Chondrocyte (in vitro differentiated cells): ENCODE measurements around the gene PIK3AP1. TPM values are rescaled to one million over a fixed set of nuclear protein-coding genes. Genes with fewer than 3 reads are reported as not detected.

Experiments used
- DNase-seq: peaks from one replicate; pipeline ENCODE4 v3.0.0; 2021; ENCODE audit warnings: mixed read lengths, low spot score
- H3K27ac Mint-ChIP-seq: one replicate; pipeline ENCODE4 v1.8.0; 2021; ENCODE audit warnings: mild to moderate bottlenecking, moderate library complexity, mixed read lengths; ENCODE audit not compliant: unreplicated experiment
- H3K27me3 Mint-ChIP-seq: 2 replicates; pipeline ENCODE4 v1.8.0; 2021; ENCODE audit warnings: low read depth, mixed read lengths
- H3K36me3 Mint-ChIP-seq: 2 replicates; pipeline ENCODE4 v1.8.0; 2021; ENCODE audit warnings: low read depth, mixed read lengths
- H3K4me1 Mint-ChIP-seq: 2 replicates; pipeline ENCODE4 v1.8.0; 2021; ENCODE audit warnings: low read depth, mild to moderate bottlenecking, mixed read lengths
- H3K4me3 Mint-ChIP-seq: one replicate; pipeline ENCODE4 v1.8.0; 2021; ENCODE audit warnings: mild to moderate bottlenecking, moderate library complexity, mixed read lengths; ENCODE audit not compliant: unreplicated experiment
- H3K9me3 Mint-ChIP-seq: 2 replicates; pipeline ENCODE4 v1.8.0; 2021; ENCODE audit warnings: low read depth, mixed read lengths
- total RNA-seq: library from RNA; stranded (reverse); gene quantifications from 3 replicates; pipeline ENCODE4 v1.2.1, GENCODE V29; 2021
- TF ChIP-seq, protein P1 (sequence below): fragments of 200-600 bp; sonication (generic); IDR thresholded peaks from 2 replicates; pipeline ENCODE4 v1.5.0; 2021; ENCODE audit warnings: antibody characterized with exemption, mild to moderate bottlenecking, moderate library complexity

Gene PIK3AP1
- total RNA-seq, 1 donor from 2014 or later = 9.9 TPM

DNA sequence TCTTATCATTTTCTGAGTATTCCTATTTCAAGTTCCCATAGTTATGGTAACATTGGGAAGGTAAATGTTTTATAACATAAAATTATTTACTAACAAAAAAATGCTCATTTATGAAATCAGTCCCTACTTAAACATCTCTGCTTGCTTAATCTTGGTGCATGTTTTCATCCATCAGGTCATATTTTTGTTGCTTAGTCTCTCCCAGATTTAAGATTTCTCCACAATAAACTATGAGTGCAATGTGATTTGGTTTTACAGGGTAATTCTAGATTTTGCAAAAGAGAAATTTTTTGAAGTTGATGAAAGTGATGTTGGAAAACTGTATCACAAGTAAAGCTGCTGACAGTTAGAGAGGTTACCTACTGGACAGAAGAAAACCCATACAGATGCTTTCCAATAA, 28.6 kb downstream of the PIK3AP1 start:
- Mint-ChIP-seq H3K4me3 (no peak overlapping the region), H3K4me1 (peaks cover 40% of the 10 kb centered on the region), H3K27ac (peak overlapping the region; percentile 60), H3K9me3 (no peaks in the 10 kb centered on the region), H3K36me3 (no peaks in the 10 kb centered on the region), H3K27me3 (no peaks in the 10 kb centered on the region)
- DNase-seq = no peak
- TF ChIP-seq, protein P1, sequence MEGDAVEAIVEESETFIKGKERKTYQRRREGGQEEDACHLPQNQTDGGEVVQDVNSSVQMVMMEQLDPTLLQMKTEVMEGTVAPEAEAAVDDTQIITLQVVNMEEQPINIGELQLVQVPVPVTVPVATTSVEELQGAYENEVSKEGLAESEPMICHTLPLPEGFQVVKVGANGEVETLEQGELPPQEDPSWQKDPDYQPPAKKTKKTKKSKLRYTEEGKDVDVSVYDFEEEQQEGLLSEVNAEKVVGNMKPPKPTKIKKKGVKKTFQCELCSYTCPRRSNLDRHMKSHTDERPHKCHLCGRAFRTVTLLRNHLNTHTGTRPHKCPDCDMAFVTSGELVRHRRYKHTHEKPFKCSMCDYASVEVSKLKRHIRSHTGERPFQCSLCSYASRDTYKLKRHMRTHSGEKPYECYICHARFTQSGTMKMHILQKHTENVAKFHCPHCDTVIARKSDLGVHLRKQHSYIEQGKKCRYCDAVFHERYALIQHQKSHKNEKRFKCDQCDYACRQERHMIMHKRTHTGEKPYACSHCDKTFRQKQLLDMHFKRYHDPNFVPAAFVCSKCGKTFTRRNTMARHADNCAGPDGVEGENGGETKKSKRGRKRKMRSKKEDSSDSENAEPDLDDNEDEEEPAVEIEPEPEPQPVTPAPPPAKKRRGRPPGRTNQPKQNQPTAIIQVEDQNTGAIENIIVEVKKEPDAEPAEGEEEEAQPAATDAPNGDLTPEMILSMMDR = no peak

DNA sequence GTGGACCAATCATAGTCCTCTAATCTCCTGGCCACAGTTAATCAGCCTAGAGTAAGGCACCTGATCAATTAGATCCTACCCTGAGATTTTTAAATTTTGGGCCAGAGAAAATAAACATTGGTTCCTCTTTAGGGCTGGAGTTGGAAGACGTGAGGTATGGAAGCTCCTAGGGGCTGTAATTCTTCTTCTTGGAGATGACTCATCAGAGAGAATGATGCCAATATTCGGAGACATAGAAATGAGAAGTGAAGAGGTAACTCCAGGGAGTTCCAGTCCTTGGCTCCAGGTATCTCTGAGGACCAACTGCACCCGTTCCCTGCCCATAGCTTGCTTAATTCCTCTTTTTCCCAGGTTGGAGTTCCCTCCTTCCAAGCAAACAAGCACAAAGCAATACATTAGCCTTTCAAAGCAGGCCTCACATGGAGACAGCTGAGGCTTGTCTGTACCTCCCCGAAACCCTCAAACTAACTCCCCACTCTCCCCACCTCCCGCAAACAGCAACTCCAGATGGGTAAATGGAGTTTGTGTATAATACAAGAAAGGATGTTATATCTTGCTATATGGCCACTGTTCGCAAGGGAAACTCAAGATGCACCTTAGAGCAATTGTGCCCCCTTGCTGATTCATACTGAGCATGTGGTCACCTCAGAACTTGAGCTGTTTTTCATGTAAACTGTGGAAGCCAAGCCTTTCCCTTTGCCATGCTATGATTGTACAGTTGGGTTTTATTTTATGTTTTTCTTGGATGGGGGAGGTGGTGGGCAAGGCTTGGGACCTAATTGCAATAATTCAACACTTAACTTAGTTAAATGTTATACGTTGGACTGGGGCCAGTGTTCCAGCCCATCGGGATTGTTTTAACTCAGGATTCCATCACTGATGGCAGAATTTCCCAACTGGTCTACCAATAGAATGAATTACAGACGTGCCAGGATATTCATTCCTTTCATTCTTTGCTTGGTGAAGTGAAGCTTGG, 29.3 kb downstream of the PIK3AP1 start:
- H3K4me3 Mint-ChIP-seq = no peak overlapping the region
- H3K36me3 Mint-ChIP-seq = no peaks in the 10 kb centered on the region
- H3K4me1 Mint-ChIP-seq = peaks cover 40% of the 10 kb centered on the region
- no peaks in the 10 kb centered on the region for H3K27me3 Mint-ChIP-seq
- DNase-seq = no peak
- H3K9me3 Mint-ChIP-seq = no peaks in the 10 kb centered on the region
- H3K27ac Mint-ChIP-seq = peak overlapping the region; percentile 82
- TF ChIP-seq, protein P1 = peak; percentile 56

DNA sequence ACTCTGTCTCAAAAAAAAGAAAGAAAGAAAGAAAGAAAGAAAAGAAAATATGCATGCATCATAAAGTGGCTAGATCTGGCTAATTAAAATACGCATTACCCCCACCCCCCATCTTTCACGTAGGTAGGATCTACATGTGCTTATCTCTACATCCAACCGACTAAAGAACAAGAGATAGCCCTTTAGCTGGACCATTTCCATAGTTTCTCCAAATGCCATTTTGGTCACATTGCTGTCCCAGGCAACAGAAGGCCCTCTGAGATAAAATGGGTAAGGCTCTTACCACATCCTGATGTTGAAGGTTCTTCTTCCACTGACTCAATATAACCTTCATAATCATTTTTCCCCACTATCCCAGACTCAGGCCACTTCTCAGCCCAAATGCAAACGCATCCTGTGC, 31.5 kb downstream of the PIK3AP1 start:
- TF ChIP-seq, protein P1 = no peak
- Mint-ChIP-seq H3K4me1 (peaks cover 30% of the 10 kb centered on the region), H3K9me3 (no peaks in the 10 kb centered on the region), H3K27me3 (no peaks in the 10 kb centered on the region), H3K36me3 (no peaks in the 10 kb centered on the region), H3K27ac (no peak overlapping the region), H3K4me3 (no peak overlapping the region)
- no peak for DNase-seq

DNA sequence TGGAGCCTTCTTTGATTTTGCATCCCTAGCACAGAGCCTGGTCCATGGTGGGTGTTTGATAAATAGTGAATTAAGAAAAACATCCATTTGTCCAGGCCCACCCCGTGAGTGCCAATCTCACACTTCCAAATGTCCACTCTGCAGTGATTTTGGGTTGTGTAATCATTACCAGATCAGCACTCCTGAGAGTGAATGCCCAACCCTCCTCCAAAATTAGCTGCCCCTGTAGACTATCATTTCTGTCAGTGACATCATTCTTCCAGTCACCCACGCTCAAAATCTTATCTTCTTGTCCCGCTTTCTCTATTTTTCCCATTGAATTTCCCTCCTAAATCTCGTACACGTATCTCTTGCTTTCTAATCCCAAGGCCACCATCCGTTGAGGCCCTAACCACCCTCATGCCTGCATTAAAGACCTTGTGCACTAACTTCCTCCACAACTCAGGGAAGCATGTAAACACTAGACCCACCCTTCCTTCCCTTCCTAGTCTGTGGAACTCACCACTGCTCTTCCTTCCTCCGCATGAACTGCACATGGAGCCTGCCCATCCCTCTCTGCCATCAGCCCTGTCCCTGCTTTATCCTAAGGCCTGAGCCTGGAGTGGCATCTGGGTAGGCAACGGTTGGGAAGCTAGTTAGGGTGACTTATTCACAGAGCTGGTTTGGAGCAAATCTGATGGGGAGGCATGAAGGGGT, 32.8 kb downstream of the PIK3AP1 start:
- Mint-ChIP-seq H3K4me3 (no peak overlapping the region), H3K27ac (no peak overlapping the region), H3K9me3 (no peaks in the 10 kb centered on the region), H3K27me3 (no peaks in the 10 kb centered on the region), H3K36me3 (no peaks in the 10 kb centered on the region), H3K4me1 (peaks cover 43% of the 10 kb centered on the region)
- no peak for DNase-seq
- TF ChIP-seq, protein P1 = no peak

DNA sequence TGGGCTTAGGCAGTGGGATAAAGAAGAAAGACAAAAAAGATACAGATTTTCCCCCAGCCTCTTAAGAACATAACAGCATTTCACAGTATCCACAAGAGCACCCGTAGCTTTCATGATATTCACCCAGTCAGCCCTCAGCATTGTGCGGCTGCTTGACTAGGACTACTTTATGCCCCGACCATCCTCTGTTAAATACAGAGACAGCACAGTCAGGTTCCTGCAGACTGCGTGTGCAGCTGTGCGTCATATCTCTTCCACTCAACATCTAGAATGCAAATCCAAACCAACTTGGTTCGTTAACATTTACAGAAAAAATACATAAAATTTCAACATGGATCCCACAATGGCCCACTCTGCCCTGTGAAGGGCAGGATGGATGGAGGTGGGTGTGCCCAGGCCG, 33.8 kb downstream of the PIK3AP1 start:
- no peak for DNase-seq
- H3K4me3 Mint-ChIP-seq = no peak overlapping the region
- no peak overlapping the region for H3K27ac Mint-ChIP-seq
- no peaks in the 10 kb centered on the region for H3K36me3 Mint-ChIP-seq
- H3K4me1 Mint-ChIP-seq = peaks cover 37% of the 10 kb centered on the region
- no peaks in the 10 kb centered on the region for H3K27me3 Mint-ChIP-seq
- H3K9me3 Mint-ChIP-seq = no peaks in the 10 kb centered on the region
- TF ChIP-seq, protein P1 = no peak
